Bone marrow (tissue), 2 donors: ENCODE results near the gene SLC26A1.

ENCODE experiments used
- DNase-seq, 2 donors: peaks; one replicate each; lab custom pipeline; 2025; lab: John Stamatoyannopoulos, UW

The SLC26A1 gene

DNA sequence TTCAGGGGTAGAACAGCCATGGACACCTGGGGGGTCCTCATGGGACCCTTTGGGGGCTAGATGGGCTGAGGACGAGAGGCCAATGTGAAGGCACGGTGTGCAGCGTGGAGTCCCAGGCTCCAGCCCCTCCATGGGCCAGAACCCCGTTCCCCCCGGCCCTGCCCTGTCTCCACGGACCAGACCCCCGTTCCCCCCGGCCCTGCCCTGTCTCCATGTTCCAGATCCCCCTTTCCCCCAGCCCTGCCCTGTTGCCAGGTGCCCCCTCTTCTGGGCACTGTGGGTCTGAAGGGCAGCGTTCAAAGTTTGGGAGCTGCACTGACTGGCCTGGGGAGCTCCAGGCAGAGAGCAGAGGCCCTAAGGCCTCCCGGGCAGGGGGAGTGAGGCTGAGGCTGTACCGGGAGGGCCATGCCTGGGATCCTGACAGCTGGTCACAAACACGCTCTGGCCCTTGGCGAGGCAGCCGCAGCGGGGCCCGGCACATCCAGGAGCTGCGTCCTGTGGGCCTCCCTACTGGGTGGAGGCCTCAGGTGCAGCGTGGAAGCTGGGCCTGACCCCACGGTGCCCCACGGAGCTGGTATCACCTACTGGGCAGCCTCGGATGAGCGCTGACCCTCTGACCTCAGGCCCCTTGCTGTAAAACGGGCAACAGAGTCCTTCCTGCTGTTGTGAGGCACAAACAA lies 28.7 kb downstream of the SLC26A1 start:
- no peak for DNase-seq

- DNase-seq = no peak
These were observed 29.7 kb downstream of the SLC26A1 start for GRCh38 chr4:963276-964225.

DNA sequence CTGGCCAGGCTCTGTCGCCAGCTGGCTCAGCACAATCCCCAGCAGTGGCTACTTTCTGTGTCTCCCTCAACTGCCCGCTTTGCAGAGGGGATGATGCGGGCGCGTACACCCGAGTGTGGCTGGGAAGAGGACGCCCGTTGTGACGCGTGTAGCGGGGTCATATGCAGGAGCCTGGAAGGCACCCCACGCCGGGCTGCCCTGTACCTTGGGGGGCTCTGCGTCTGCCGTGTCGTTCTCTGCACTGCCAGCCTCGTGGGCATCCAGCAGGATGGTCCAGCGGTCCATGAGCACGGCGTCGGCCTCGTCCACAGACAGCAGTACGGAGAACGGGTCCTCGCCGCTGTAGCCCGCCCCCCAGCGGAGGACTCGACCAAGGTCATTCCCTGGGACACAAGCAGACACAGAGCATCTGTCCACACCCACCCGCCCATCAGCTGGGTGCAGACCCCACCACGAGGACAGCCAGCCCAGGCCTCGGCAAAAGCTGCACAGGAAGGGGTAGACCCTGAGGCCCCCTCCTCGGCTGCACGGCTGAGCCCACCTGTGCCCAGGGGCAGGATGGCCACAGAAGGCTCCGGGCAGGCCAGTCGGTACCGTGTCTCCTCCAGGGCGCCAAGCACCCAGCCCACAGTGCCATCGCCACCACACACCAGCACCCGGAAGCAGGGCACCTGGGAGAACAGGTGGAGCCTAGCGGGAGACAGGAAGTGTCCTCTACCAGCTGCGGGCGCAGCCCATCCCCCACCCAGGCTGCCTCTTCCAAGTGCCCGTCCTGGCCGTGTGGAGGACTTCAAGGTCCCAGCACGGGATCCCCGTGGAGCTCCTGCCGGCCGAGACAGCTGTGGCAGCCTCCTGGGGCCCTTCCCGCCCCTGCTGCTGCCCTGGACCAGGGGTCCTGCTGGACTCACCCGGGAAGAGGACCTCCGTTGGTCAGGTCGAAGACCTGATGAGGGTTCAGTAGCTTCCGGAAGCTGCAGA lies 30.7 kb downstream of the SLC26A1 start:
- DNase-seq = no peak

DNA sequence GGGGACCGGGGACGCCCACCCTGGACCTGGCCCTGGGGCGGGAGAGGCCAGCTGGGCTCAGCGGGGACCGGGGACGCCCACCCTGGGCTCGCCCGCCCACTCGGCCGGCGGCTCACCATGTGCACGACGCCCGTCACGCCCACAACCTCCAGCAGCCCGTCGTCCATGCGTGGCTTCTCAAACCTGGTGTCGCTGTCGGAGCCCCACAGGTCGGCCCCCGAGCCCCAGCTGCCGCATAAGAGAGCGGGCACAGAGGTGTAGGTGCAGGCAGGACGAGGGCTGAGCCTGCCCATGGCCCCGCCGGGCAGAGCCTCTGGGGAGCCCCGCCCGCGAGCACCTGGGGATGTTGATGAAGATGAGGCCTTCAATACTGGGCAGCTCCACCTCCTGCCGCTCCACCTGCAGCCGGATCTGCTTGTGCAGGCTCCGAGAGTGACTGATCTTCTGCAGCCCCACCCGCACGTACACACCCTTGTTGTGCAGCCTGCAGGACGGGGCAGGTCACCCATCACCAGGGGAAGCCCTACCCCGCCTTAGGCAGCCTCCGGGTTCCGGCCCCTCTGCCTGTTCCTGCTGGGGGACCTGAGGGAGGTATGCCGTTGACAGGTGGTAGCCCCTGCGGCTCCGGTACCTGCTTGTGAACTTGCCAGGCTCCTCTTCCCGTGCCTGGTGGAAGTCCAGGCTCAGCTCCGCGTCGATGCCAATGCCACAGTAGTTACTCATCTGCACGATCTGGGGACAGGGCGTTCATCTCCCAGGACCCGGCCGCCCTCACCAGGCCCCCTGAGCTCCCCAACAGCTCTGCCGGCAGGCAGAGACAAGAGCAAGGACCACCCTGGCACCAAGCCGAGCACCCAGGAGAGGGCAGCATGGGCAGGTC lies 31.6 kb downstream of the SLC26A1 start:
- DNase-seq = no peak

DNA sequence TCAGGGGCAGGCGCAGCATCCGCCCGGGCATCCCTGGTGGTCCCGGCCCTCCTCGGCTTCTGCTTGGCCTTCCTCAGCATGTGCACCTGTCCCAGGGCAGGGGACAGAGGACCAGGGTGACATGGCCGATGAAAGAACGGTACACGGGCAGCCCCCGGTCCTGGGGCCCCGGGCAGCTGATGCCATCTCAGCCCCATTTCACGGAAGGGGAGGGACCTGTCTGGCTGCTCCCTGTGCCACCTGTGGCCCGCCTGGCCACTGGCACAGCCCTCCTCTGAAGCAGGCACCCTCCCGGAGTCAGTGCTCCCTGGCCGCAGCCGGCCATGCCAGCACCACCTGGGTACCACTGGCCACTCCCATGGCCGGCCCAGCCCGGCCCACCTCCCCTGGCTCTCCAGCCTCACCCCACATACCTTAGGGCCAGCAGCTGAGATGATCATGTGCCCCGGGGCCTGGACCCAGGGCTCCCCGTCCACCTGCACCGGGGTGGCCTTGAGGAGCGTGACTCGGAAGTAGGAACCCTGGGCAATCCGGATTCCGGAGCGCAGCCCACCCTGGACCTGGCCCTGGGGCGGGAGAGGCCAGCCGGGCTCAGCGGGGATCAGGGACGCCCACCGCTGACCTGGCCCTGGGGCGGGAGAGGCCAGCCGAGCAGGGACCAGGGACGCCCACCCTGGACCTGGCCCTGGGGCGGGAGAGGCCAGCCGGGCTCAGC lies 32.4 kb downstream of the SLC26A1 start:
- no peak for DNase-seq

DNA sequence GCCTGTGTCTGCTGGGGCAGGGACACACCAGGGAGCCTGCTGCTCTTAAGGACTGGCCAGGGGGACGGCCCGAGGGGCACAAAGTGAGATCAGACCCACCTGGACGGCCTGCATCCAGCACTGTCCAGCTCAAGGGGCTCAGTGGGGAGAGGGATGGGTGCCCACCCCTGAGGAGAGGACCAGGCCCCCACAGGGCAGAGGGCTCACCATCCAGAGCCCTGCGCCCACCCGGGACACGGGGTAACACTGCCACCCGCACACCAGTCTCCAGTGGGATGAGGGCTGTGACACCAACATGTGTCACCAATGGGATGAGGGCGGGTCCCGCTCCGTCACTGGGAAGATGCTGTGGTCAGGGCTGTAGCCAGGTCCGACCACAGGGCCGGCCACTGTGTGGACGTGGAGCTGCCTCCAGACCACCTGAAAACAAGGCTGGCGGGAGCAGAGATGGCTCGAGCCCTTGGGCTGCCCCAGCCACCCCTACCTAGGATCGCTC lies 33.0 kb downstream of the SLC26A1 start:
- no peak for DNase-seq

GRCh38 chr4:959338-960139 lies 33.7 kb downstream of the SLC26A1 start:
- no peak for DNase-seq

DNA sequence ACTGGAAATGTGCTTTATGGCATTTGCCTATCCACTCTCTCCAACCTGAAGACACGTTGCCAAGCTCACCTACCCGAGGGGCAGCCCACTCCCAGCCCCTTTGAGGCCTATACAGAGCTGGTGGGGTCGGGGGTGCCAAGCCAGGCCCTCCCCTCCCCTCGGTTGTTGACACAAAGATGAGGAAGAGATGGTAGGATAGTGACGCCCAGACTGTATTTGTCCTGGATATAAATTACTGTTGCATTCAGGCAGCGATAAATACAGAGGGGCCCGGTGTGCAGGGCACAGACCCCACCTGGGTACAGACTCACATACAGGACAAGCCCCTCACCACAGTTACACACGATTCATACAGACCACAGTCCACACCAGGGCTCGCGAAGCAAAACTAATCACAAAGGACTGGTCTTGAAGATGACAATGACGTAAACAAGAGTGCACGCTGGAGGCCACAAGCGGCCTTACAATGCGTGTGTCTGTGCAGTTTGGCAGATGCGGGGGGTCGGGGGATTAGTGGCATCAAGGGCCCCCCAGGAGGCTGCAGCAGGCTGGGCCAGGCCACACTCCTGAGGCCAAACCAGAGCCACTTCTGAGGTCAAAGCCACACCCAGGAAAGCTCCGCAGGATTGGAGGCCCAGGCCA lies 34.4 kb downstream of the SLC26A1 start:
- DNase-seq = no peak

GRCh38 chr4:958314-958665 lies 34.9 kb downstream of the SLC26A1 start:
- DNase-seq = no peak

GRCh38 chr4:957581-958313 lies 35.5 kb downstream of the SLC26A1 start:
- no peak for DNase-seq

GRCh38 chr4:957231-957580 lies 36.0 kb downstream of the SLC26A1 start:
- DNase-seq = no peak

DNA sequence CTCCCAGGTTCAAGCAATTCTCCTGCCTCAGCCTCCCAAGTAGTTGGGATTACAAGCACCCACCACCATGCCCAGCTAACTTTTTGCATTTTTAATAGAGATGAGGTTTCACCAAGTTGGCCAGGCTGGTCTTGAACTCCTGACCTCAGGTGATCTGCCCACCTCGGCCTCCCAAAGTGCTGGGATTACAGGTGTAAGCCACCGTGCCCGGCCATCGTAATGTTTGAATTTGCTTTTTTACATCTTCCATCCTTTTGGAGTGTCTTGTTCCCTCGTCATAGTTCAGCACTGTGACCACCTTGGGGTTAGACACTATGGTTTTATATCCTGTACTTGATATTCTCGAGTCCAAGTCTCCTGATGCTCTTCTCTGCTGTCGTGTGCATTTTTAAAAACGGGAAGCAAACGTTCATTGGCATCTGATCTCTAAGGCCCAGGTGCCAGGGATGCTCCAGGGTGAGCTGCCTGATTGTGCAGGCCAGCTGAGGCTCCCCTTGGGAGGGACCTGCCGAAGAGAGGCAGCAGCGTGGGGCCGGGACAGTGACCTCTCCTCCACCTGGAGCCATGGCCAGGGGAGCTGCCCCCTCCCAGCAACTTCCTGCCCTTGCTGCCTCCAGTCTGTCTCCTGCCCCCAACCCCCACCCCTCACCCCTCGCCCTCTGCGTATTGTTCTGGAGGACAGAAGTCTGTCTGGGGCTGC lies 36.5 kb downstream of the SLC26A1 start:
- no peak for DNase-seq

GRCh38 chr4:955931-956381 lies 37.2 kb downstream of the SLC26A1 start:
- DNase-seq = no peak

DNA sequence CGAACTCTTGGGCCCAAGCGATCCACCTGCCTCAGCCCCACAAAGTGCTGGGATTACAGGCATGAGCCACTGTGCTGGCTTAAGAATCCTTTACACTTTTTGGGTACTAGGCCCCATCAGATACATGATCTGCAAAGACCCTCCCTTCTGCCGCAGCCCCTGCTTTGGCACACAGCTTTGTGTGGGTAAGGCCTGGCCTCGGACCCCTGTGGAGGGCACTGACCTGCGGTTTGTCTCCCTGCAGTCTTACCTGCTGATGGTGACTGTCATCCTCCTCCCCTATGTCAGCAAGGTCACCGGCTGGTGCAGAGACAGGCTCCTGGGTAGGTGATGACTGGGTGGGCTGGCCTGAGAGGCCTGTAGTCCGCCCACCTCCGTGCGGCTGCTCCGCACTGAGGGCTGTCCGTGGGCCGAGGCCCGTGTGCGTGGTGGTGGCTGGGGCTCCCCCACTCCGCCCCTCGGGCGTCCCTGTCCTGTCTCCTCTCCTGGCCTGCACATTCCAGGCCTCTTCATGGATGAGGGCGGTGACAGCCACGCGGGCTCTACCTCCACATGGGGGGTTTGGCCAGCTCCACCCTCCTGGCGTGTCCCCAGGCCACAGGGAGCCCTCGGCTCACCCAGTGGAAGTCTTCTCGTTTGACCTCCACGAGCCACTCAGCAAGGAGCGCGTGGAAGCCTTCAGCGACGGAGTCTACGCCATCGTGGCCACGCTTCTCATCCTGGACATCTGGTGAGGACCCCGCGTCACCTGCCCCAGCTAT lies 37.9 kb downstream of the SLC26A1 start:
- no peak for DNase-seq

- no peak for DNase-seq
These were observed 38.8 kb downstream of the SLC26A1 start for GRCh38 chr4:954211-955020.

DNA sequence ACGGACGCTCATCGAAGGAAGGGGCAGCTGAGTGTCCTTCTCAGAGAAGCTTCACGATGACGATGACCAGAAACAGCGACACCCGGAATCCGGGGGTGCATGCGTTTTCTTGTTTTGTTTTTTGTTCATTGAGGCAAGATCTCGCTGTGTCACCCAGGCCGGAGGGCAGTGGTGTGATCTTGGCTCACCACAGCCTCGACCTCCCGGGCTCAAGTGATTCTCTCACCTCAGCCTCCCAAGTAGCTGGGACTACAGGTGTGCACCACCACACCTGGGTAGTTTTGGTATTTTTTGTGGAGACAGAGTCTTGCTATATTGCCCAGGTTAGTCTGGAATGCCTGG lies 39.7 kb downstream of the SLC26A1 start:
- no peak for DNase-seq
